GM18511 (cell line): Measurements from ENCODE around the gene GBF1.

ENCODE experiments used
- ATAC-seq: cut with Tn5 transposase; IDR thresholded peaks from one replicate; pipeline ENCODE4 v1.9.1; 2021; ENCODE audit warnings: mild to moderate bottlenecking, moderate library complexity; ENCODE audit not compliant: unreplicated experiment

GBF1 gene

GRCh38 chr10:102264371-102264770 lies 19.0 kb downstream of the GBF1 start:
- ATAC-seq, result no peak

GRCh38 chr10:102266670-102267069 lies 21.3 kb downstream of the GBF1 start:
- ATAC-seq, result no peak

GRCh38 chr10:102267748-102268147 lies 22.4 kb downstream of the GBF1 start:
- ATAC-seq, result no peak

GRCh38 chr10:102268375-102268888 lies 23.1 kb downstream of the GBF1 start:
- ATAC-seq, result no peak

GRCh38 chr10:102269017-102269416 lies 23.7 kb downstream of the GBF1 start:
- ATAC-seq, result no peak

GRCh38 chr10:102274062-102274461 lies 28.7 kb downstream of the GBF1 start:
- no peak for ATAC-seq

- ATAC-seq, result no peak
These were observed 30.0 kb downstream of the GBF1 start for GRCh38 chr10:102275343-102275742.

GRCh38 chr10:102279104-102279503 lies 33.8 kb downstream of the GBF1 start:
- no peak for ATAC-seq

- ATAC-seq, result no peak
These were observed 35.2 kb downstream of the GBF1 start for GRCh38 chr10:102280397-102281101.

- no peak for ATAC-seq
These were observed 35.8 kb downstream of the GBF1 start for GRCh38 chr10:102281102-102281487.

- ATAC-seq, result no peak
These were observed 38.2 kb downstream of the GBF1 start for GRCh38 chr10:102283488-102283887.

- no peak for ATAC-seq
These were observed 38.6 kb downstream of the GBF1 start for GRCh38 chr10:102283890-102284289.

GRCh38 chr10:102284531-102284930 lies 39.2 kb downstream of the GBF1 start:
- no peak for ATAC-seq

GRCh38 chr10:102285133-102285532 lies 39.8 kb downstream of the GBF1 start:
- no peak for ATAC-seq

GRCh38 chr10:102286216-102286615 lies 40.9 kb downstream of the GBF1 start:
- no peak for ATAC-seq

- ATAC-seq, result no peak
These were observed 42.2 kb downstream of the GBF1 start for GRCh38 chr10:102287538-102287937.

- ATAC-seq, result no peak
These were observed 42.7 kb downstream of the GBF1 start for GRCh38 chr10:102287991-102288390.

GRCh38 chr10:102289356-102289755 lies 44.0 kb downstream of the GBF1 start:
- ATAC-seq, result no peak

GRCh38 chr10:102289840-102290239 lies 44.5 kb downstream of the GBF1 start:
- no peak for ATAC-seq

GRCh38 chr10:102291221-102291905 lies 46.0 kb downstream of the GBF1 start:
- no peak for ATAC-seq

- no peak for ATAC-seq
These were observed 51.8 kb downstream of the GBF1 start for GRCh38 chr10:102297101-102297500.

- no peak for ATAC-seq
These were observed 53.6 kb downstream of the GBF1 start for GRCh38 chr10:102298899-102299298.
